GM12878 (cell line): ENCODE data around the gene MARCHF9. TPM values are rescaled to one million over a fixed set of nuclear protein-coding genes. Genes with fewer than 3 reads are reported as not detected.

Experiments used
- ATAC-seq: fragments of 200-7000 bp; cut with Tn5 transposase; 3 replicates; pipeline ENCODE4 v1.9.1; 2020; ENCODE audit warnings: mild to moderate bottlenecking, moderate library complexity
- BruUV-seq: library from RNA; stranded (reverse); fragments of 400-500 nt; replicated peaks from 2 replicates; lab custom pipeline; 2021; lab: Mats Ljungman, UMichigan
- CTCF ChIA-PET: fragments of 300-600 bp; sonication (Branson Sonifier 250); formaldehyde crosslinking; extraction: SDS; loops from one replicate; lab custom pipeline; 2021; ENCODE audit warnings: inconsistent platforms; lab: Yijun Ruan, JAX
- POLR2A ChIA-PET: fragments of 350-600 bp; formaldehyde crosslinking; extraction: SDS; loops from one replicate; lab custom pipeline; 2021; ENCODE audit warnings: inconsistent platforms; lab: Charles Lee
- RAD21 ChIA-PET: fragments of 300-600 bp; sonication (Branson Sonifier 250); formaldehyde crosslinking; loops from one replicate; lab custom pipeline; 2023; ENCODE audit warnings: antibody characterized with exemption; ENCODE audit not compliant: unreplicated experiment; lab: Charles Lee
- SMC1A ChIA-PET: fragments of 300-600 bp; sonication (Branson Sonifier 250); formaldehyde crosslinking; loops from one replicate; lab custom pipeline; 2023; ENCODE audit not compliant: unreplicated experiment, uncharacterized antibody; lab: Charles Lee
- DNase-seq: peaks from one replicate; pipeline ENCODE4 v3.0.0-alpha.2; 2011; ENCODE audit warnings: low read depth, low spot score
- FAIRE-seq: peaks from 3 replicates; lab custom pipeline; 2011; peaks lifted over from hg19 to GRCh38; lab: Jason Lieb, UNC
- H2AFZ ChIP-seq: 2 replicates; pipeline ENCODE4 v1.6.0; 2011; ENCODE audit warnings: low read depth, low read length, control low read depth; ENCODE audit not compliant: control insufficient read depth
- H3K27ac ChIP-seq: 2 replicates; pipeline ENCODE4 v1.5.1; 2011; ENCODE audit warnings: control low read depth; ENCODE audit not compliant: control insufficient read depth, insufficient read depth
- H3K27me3 ChIP-seq, 2 experiments: replicated peaks in 1 of 2; 2 replicates each; pipeline versions ENCODE4 v1.6.0 to v1.6.1; 2011; ENCODE audit warnings: low read length in 1 of 2; ENCODE audit not compliant: control insufficient read depth in 2 of 2, insufficient read depth in 2 of 2
- H3K36me3 ChIP-seq, 2 experiments: 2 replicates each; pipeline ENCODE4 v1.5.1; 2011; ENCODE audit warnings: low read length in 1 of 2; ENCODE audit not compliant: control insufficient read depth in 2 of 2, insufficient read depth in 2 of 2
- H3K4me1 ChIP-seq: 2 replicates; pipeline ENCODE4 v1.6.1; 2011; ENCODE audit warnings: mild to moderate bottlenecking, low read length, moderate library complexity, mixed read lengths; ENCODE audit not compliant: control insufficient read depth, insufficient read depth
- H3K4me2 ChIP-seq: 2 replicates; pipeline ENCODE4 v1.6.0; 2011; ENCODE audit warnings: control low read depth; ENCODE audit not compliant: control insufficient read depth, insufficient read depth
- H3K4me3 ChIP-seq: fragments of 200-600 bp; sonication (generic); 2 replicates; pipeline ENCODE4 v1.5.1; 2016
- H3K79me2 ChIP-seq: 2 replicates; pipeline ENCODE4 v1.6.0; 2011; ENCODE audit warnings: low read length; ENCODE audit not compliant: control insufficient read depth, insufficient read depth
- H3K9ac ChIP-seq: 2 replicates; pipeline ENCODE4 v1.8.0; 2011; ENCODE audit warnings: low read length, control low read depth, mixed read lengths; ENCODE audit not compliant: control insufficient read depth, insufficient read depth
- H3K9me3 ChIP-seq: replicated peaks from 3 replicates; pipeline ENCODE4 v1.5.1; 2011; ENCODE audit warnings: mild to moderate bottlenecking, low read length; ENCODE audit not compliant: control insufficient read depth, insufficient read depth
- H4K20me1 ChIP-seq: 2 replicates; pipeline ENCODE4 v1.6.0; 2011; ENCODE audit not compliant: control insufficient read depth, insufficient read depth
- ASH2L ChIP-seq: fragments of 300-600, 200-600 bp; sonication (generic); IDR thresholded peaks from 2 replicates; pipeline ENCODE4 v1.6.1; 2017; ENCODE audit warnings: low read depth, mild to moderate bottlenecking, borderline replicate concordance
- ATF2 ChIP-seq: IDR thresholded peaks from 2 replicates; pipeline ENCODE4 v1.6.1; 2012; ENCODE audit warnings: low read length, inconsistent platforms
- CBX3 ChIP-seq: fragments of 200-600 bp; sonication (generic); IDR thresholded peaks from 2 replicates; pipeline ENCODE4 v1.6.1; 2016; ENCODE audit warnings: low read depth, borderline replicate concordance
- CHD1 ChIP-seq: IDR thresholded peaks from 2 replicates; pipeline ENCODE4 v1.6.1; 2012; ENCODE audit warnings: low read depth, low read length, improper control_type of control experiment
- CREM ChIP-seq: IDR thresholded peaks from 2 replicates; pipeline ENCODE4 v1.6.1; 2014; ENCODE audit warnings: antibody characterized with exemption, low read depth
- E2F8 ChIP-seq: fragments of 450-650 bp; IDR thresholded peaks from 2 replicates; pipeline ENCODE4 v1.6.1; 2018; ENCODE audit warnings: mild to moderate bottlenecking, low read depth, moderate library complexity; ENCODE audit not compliant: partially characterized antibody
- EED ChIP-seq: sonication (generic); IDR thresholded peaks from 2 replicates; pipeline ENCODE4 v1.6.1; 2016; ENCODE audit warnings: antibody characterized with exemption, low read depth
- HSF1 ChIP-seq: fragments of 150-350 bp; IDR thresholded peaks from 2 replicates; pipeline ENCODE4 v1.6.1; 2014; ENCODE audit warnings: mild to moderate bottlenecking, low read depth, low read length
- IKZF2 ChIP-seq, 2 experiments: fragments of 450-650 bp; IDR thresholded peaks; 2 replicates each; pipeline ENCODE4 v1.6.1; 2017; ENCODE audit warnings: mild to moderate bottlenecking in 2 of 2, moderate library complexity in 2 of 2
- MTA2 ChIP-seq: fragments of 450-650 bp; IDR thresholded peaks from 2 replicates; pipeline ENCODE4 v1.6.1; 2016; ENCODE audit warnings: low read depth, mild to moderate bottlenecking, moderate library complexity
- MTA3 ChIP-seq: IDR thresholded peaks from 2 replicates; pipeline ENCODE4 v1.6.1; 2012; ENCODE audit warnings: low read length, inconsistent platforms, borderline replicate concordance
- MXI1 ChIP-seq: fragments of 150-350 bp; IDR thresholded peaks from 2 replicates; pipeline ENCODE4 v1.6.1; 2011; ENCODE audit warnings: low read depth, mild to moderate bottlenecking, inconsistent platforms, low read length, improper control_type of control experiment
- PAX8 ChIP-seq: fragments of 450-650 bp; IDR thresholded peaks from 2 replicates; pipeline ENCODE4 v1.6.1; 2017; ENCODE audit warnings: mild to moderate bottlenecking, moderate library complexity
- PML ChIP-seq: IDR thresholded peaks from 2 replicates; pipeline ENCODE4 v1.6.1; 2012; ENCODE audit warnings: low read length, inconsistent platforms
- SPI1 ChIP-seq: IDR thresholded peaks from 2 replicates; pipeline ENCODE4 v1.6.1; 2011; ENCODE audit warnings: low read depth, mild to moderate bottlenecking, low read length, moderate library complexity, borderline replicate concordance; ENCODE audit not compliant: insufficient read depth
- YY1 ChIP-seq: IDR thresholded peaks from 2 replicates; pipeline ENCODE4 v1.6.1; 2011; ENCODE audit warnings: low read depth, mild to moderate bottlenecking, low read length
- ZBED1 ChIP-seq: IDR thresholded peaks from 2 replicates; pipeline ENCODE4 v1.6.1; 2016; ENCODE audit warnings: borderline replicate concordance
- WGBS: methylation state at CpG from one replicate; pipeline ENCODE4 v1.1.6; 2016; ENCODE audit warnings: low lambda C conversion rate; ENCODE audit not compliant: insufficient replicate concordance, insufficient coverage; ENCODE audit errors: missing lambda C conversion rate; 5-methylcytosine and 5-hydroxymethylcytosine counted together
- in situ Hi-C: fragments of 300-500 bp; cut with MboI; formaldehyde crosslinking; loops from 9 replicates; pipeline ENCODE4 v1.14.3; 2018; ENCODE audit warnings: mixed read lengths
- intact Hi-C: fragments of 100-400 bp; cut with micrococcal nuclease; formaldehyde crosslinking; loops from one replicate; pipeline ENCODE4 v1.14.2; 2022; ENCODE audit not compliant: unreplicated experiment
- polyA plus RNA-seq, 11 experiments: library from polyadenylated mRNA; depleted of rRNA in 4 of 11; unstranded in 6 of 11; stranded (reverse) in 5 of 11; fragments of >200 nt; fragmentation: Nextera tagmentation in 4 of 11; fragmentation: Illumina TruSeq in 1 of 11; extraction: Ambion mirVana in 4 of 11; extraction: Trizol in 1 of 11; gene quantifications; 1 replicate in 1 of 11; 2 replicates in 10 of 11; pipeline versions ENCODE4 v1.2.1 to v1.2.3, GENCODE V29; 2011 to 2016; ENCODE audit warnings: inconsistent platforms in 2 of 11, missing spikeins in 2 of 11, low read depth in 1 of 11
- total RNA-seq, 4 experiments: library from RNA; depleted of rRNA in 3 of 4; stranded (reverse); fragments of >200 nt in 3 of 4; fragmentation: Illumina TruSeq in 1 of 4; extraction: Trizol in 1 of 4; gene quantifications; 2 replicates each; pipeline versions ENCODE4 v1.2.1 to v1.2.3, GENCODE V29; 2013 to 2021

Gene MARCHF9
- total and polyA plus RNA-seq, 10 of the 15 experiments (the other 5 are each of a cell fraction or from before 2014, with no cell fraction given) = 2.4 to 29.3 (median 13.0) TPM

GRCh38 chr12:57758552-57759359 is 3.9 kb downstream of the MARCHF9 start:
- POLR2A ChIA-PET = no interaction called here
- ATAC-seq (no peak), DNase-seq (no peak), FAIRE-seq (no peak)
- Histone ChIP-seq H2AFZ (no peak overlapping the region), H3K27me3 (no peaks in the 10 kb centered on the region), H3K27ac (no peak overlapping the region), H3K79me2 (no peaks in the 10 kb centered on the region; the same call in 1 of the 2 replicates), H3K9me3 (no peaks in the 10 kb centered on the region; the same call in 2 of the 3 replicates), H3K4me2 (no peak overlapping the region), H3K4me1 (peaks cover 15% of the 10 kb centered on the region), H4K20me1 (no peaks in the 10 kb centered on the region; the same call in 1 of the 2 replicates), H3K9ac (no peak overlapping the region), H3K36me3 (peaks cover 0 to 3% of the 10 kb centered on the region in 2 experiments; a peak in 2 of 4 replicates), H3K4me3 (no peak overlapping the region)
- BruUV-seq = no TSS peak
- intact Hi-C loops = loop anchor here (5.0 to 10.0 kb wide), 2 partner anchors 74 to 284 kb away; partner anchors contain the start of gene ARHGAP9
- SMC1A ChIA-PET = interaction anchor here (0.5 to 1.1 kb wide), 2 partner anchors 13 to 16 kb away, joined by 3 to 5 read pairs; partner anchors contain the start of genes EEF1AKMT3 and METTL1
- in situ Hi-C loops = no loop called here
- RAD21 ChIA-PET = interaction anchor here (1.1 to 1.5 kb wide), 2 partner anchors 138 to 175 kb away, joined by 3 to 4 read pairs; no protein-coding TSS in a partner anchor
- 91% methylated on average over 25 of the region's 25 CpGs for WGBS
- CTCF ChIA-PET = interaction anchor here (0.7 to 2.0 kb wide), 21 partner anchors 11 to 185 kb away, joined by 3 to 11 read pairs (median 4); partner anchors contain the start of genes AVIL, EEF1AKMT3, METTL1 and OS9
- TF ChIP-seq IKZF2 (IDR thresholded peaks at IDR 0.05) = no peak
- TF ChIP-seq CHD1 = no peak
- TF ChIP-seq MTA2 = no peak
- no peak for TF ChIP-seq E2F8
- TF ChIP-seq PAX8 = no peak
- no peak for TF ChIP-seq MXI1
- no peak for TF ChIP-seq CBX3
- TF ChIP-seq MTA3 = no peak
- no peak for TF ChIP-seq ASH2L
- no peak for TF ChIP-seq EED
- no peak for TF ChIP-seq PML
- TF ChIP-seq YY1 = no peak
- TF ChIP-seq ZBED1 = no peak
- TF ChIP-seq CREM = no peak
- no peak for TF ChIP-seq SPI1
- no peak for TF ChIP-seq HSF1
- TF ChIP-seq ATF2 = no peak
